HG03378 (cell line): ENCODE data around the gene SCGB3A1.

Source experiments
- ATAC-seq: cut with Tn5 transposase; IDR thresholded peaks from one replicate; pipeline ENCODE4 v1.9.1; 2021; ENCODE audit warnings: mild to moderate bottlenecking, moderate library complexity; ENCODE audit not compliant: unreplicated experiment

Gene SCGB3A1

GRCh38 chr5:180625791-180626660 is 34.7 kb upstream of the SCGB3A1 start:
- ATAC-seq: no peak

- no peak for ATAC-seq
These were observed 34.0 kb upstream of the SCGB3A1 start for GRCh38 chr5:180625125-180625790.

GRCh38 chr5:180624587-180624986 is 33.3 kb upstream of the SCGB3A1 start:
- ATAC-seq: no peak

GRCh38 chr5:180623844-180624243 is 32.5 kb upstream of the SCGB3A1 start:
- ATAC-seq: no peak

- no peak for ATAC-seq
These were observed 32.1 kb upstream of the SCGB3A1 start for GRCh38 chr5:180623411-180623834.

- ATAC-seq: no peak
These were observed 31.6 kb upstream of the SCGB3A1 start for GRCh38 chr5:180622910-180623309.

- ATAC-seq: no peak
These were observed 30.0 kb upstream of the SCGB3A1 start for GRCh38 chr5:180621311-180621710.

GRCh38 chr5:180620014-180620413 is 28.7 kb upstream of the SCGB3A1 start:
- no peak for ATAC-seq

- no peak for ATAC-seq
These were observed 28.2 kb upstream of the SCGB3A1 start for GRCh38 chr5:180619563-180619915.

- no peak for ATAC-seq
These were observed 27.7 kb upstream of the SCGB3A1 start for GRCh38 chr5:180618829-180619562.

- no peak for ATAC-seq
These were observed 27.2 kb upstream of the SCGB3A1 start for GRCh38 chr5:180618487-180618828.

- ATAC-seq: no peak
These were observed 22.5 kb upstream of the SCGB3A1 start for GRCh38 chr5:180613814-180614188.

- ATAC-seq: no peak
These were observed 22.0 kb upstream of the SCGB3A1 start for GRCh38 chr5:180613188-180613813.

GRCh38 chr5:180612683-180613082 is 21.4 kb upstream of the SCGB3A1 start:
- no peak for ATAC-seq

GRCh38 chr5:180611140-180611850 is 20.0 kb upstream of the SCGB3A1 start:
- ATAC-seq: no peak

GRCh38 chr5:180609817-180610550 is 18.7 kb upstream of the SCGB3A1 start:
- ATAC-seq: no peak

- no peak for ATAC-seq
These were observed 18.1 kb upstream of the SCGB3A1 start for GRCh38 chr5:180609386-180609785.

GRCh38 chr5:180608572-180609310 is 17.4 kb upstream of the SCGB3A1 start:
- ATAC-seq: no peak

GRCh38 chr5:180607861-180608571 is 16.7 kb upstream of the SCGB3A1 start:
- no peak for ATAC-seq
